Measurements from ENCODE around the gene TBC1D24. TPM values are rescaled to one million over a fixed set of nuclear protein-coding genes. Genes with fewer than 3 reads are reported as not detected.

TBC1D24 gene
- total and polyA plus RNA-seq, 9 of the 15 experiments (the other 6 are each of a cell fraction or from before 2014, with no cell fraction given), result 1.7 to 22.6 (median 7.2) TPM

DNA sequence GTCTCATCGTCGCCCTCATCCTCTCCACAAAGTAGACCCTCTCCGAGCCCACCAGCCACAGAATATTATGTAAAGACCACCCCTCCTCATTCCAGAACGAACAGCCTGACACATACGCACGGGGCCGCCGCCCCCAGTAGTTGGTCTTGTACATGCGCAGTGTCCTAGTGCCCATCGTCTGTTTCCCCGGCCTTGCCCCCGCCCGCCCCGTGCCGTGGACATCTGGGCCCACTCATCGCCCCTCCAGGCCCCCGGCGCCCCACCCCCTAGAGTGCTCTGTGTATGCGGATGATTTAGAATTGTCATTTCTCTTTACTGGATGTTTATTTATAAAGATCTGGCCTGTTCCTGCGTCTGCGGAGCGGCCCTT is 44.8 kb downstream of the TBC1D24 start:
- ChIA-PET CTCF (ENCODE audit: low intra/inter-chr PET ratio) (no interaction called here), POLR2A (interaction anchor here (0.6 to 3.2 kb wide), 8 partner anchors 9 to 238 kb away, joined by 3 to 45 read pairs (median 5); partner anchors contain the start of gene CEMP1)
- Histone ChIP-seq H3K79me2 (ENCODE audit: control insufficient read depth, insufficient read depth, low read length) (peaks cover 66% of the 10 kb centered on the region), H4K20me1 (replicated peaks; ENCODE audit: control insufficient read depth, insufficient read depth, low read length) (peaks cover 46% of the 10 kb centered on the region), H3K9ac (ENCODE audit: insufficient read depth in 1 of 2, low read depth in 2 of 2, low read length in 2 of 2) (peak overlapping the region in 1 of 2 experiments; percentile 90; a peak in 2 of 4 replicates), H3K36me3 (ENCODE audit: control insufficient read depth, insufficient read depth, low read length) (peaks cover 69% of the 10 kb centered on the region), H2AFZ (ENCODE audit: low read depth, low read length) (no peak overlapping the region), H3K4me1 (replicated peaks in 1 of 2; ENCODE audit: control insufficient read depth in 2 of 2, insufficient read depth in 2 of 2, low read length in 2 of 2) (peaks cover 36 to 66% of the 10 kb centered on the region in 2 experiments), H3K9me3 (replicated peaks; ENCODE audit: control insufficient read depth, insufficient read depth, low read depth, low read length) (no peaks in the 10 kb centered on the region), H3K27me3 (ENCODE audit: control insufficient read depth in 2 of 2, insufficient read depth in 2 of 2, low read length in 2 of 2) (no peaks in the 10 kb centered on the region), H3K27ac (ENCODE audit: extremely low read depth, low read depth, low read length) (peak overlapping the region; percentile 65; the same call in 2 of the 3 replicates), H3K9me1 (ENCODE audit: control insufficient read depth, insufficient read depth, low read length) (peaks cover 8% of the 10 kb centered on the region), H3K4me3 (peak overlapping the region; percentile 6; the same call in 1 of the 2 replicates), H3K4me2 (ENCODE audit: insufficient read depth, low read length) (peak overlapping the region; percentile 35; the same call in 1 of the 2 replicates)
- BruUV-seq (replicated peaks), result no TSS peak
- no peak; the same call in 2 of the 3 replicates for ATAC-seq
- WGBS (ENCODE audit: insufficient coverage, low coverage, missing lambda C conversion rate), result 38% methylated on average over 22 of the region's 22 CpGs
- no peak for DNase-seq (ENCODE audit: extremely low read depth in 1 of 4, low spot score in 3 of 4)
- TF ChIP-seq RBFOX2 (IDR thresholded peaks at IDR 0.05; ENCODE audit: low read depth, low read length) (peak; percentile 18; the same call in 1 of the 2 replicates), NRF1 (conservative IDR thresholded peaks at IDR 0.05 in 1 of 2, IDR thresholded peaks at IDR 0.05 in 1 of 2) (0 out of 4 replicates have a peak, but pooled peaks of 1 of the 2 experiments have one; percentile 11), ESRRA (IDR thresholded peaks at IDR 0.05; ENCODE audit: borderline replicate concordance, low read depth) (no peak), RUNX1 (IDR thresholded peaks at IDR 0.05; ENCODE audit: low read depth) (no peak)
- TF ChIP-seq, protein P1, sequence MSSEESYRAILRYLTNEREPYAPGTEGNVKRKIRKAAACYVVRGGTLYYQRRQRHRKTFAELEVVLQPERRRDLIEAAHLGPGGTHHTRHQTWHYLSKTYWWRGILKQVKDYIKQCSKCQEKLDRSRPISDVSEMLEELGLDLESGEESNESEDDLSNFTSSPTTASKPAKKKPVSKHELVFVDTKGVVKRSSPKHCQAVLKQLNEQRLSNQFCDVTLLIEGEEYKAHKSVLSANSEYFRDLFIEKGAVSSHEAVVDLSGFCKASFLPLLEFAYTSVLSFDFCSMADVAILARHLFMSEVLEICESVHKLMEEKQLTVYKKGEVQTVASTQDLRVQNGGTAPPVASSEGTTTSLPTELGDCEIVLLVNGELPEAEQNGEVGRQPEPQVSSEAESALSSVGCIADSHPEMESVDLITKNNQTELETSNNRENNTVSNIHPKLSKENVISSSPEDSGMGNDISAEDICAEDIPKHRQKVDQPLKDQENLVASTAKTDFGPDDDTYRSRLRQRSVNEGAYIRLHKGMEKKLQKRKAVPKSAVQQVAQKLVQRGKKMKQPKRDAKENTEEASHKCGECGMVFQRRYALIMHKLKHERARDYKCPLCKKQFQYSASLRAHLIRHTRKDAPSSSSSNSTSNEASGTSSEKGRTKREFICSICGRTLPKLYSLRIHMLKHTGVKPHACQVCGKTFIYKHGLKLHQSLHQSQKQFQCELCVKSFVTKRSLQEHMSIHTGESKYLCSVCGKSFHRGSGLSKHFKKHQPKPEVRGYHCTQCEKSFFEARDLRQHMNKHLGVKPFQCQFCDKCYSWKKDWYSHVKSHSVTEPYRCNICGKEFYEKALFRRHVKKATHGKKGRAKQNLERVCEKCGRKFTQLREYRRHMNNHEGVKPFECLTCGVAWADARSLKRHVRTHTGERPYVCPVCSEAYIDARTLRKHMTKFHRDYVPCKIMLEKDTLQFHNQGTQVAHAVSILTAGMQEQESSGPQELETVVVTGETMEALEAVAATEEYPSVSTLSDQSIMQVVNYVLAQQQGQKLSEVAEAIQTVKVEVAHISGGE (CRISPR knock-in tag; IDR thresholded peaks at IDR 0.05), result 0 out of 6 replicates have a peak, but pooled peaks of 1 of the 3 experiments have one; percentile 7
- intact Hi-C loops (cut with micrococcal nuclease), result no loop called here
- FAIRE-seq, result no peak
- in situ Hi-C loops (cut with MboI), result no loop called here
